Ishikawa (cell line): ENCODE measurements around the gene LCA5L.

Source experiments
- CEBPB ChIP-seq: IDR thresholded peaks from 2 replicates; pipeline ENCODE4 v1.6.1; 2012
- CREB1 ChIP-seq: IDR thresholded peaks from 2 replicates; pipeline ENCODE4 v1.6.1; 2012; ENCODE audit warnings: low read depth
- EGR1 ChIP-seq: IDR thresholded peaks from 2 replicates; pipeline ENCODE4 v1.6.1; 2012
- EP300 ChIP-seq: IDR thresholded peaks from 2 replicates; pipeline ENCODE4 v1.6.1; 2012; ENCODE audit warnings: borderline replicate concordance
- FOXM1 ChIP-seq: IDR thresholded peaks from 2 replicates; pipeline ENCODE4 v1.6.1; 2012; ENCODE audit warnings: low read depth, borderline replicate concordance
- NFIC ChIP-seq: IDR thresholded peaks from 2 replicates; pipeline ENCODE4 v1.6.1; 2012
- RAD21 ChIP-seq: IDR thresholded peaks from 2 replicates; pipeline ENCODE4 v1.6.1; 2012; ENCODE audit warnings: low read depth
- TAF1 ChIP-seq: IDR thresholded peaks from 2 replicates; pipeline ENCODE4 v1.6.1; 2012; ENCODE audit warnings: low read depth, mild to moderate bottlenecking
- TCF12 ChIP-seq: IDR thresholded peaks from 2 replicates; pipeline ENCODE4 v1.6.1; 2012; ENCODE audit warnings: low read depth
- TEAD4 ChIP-seq: IDR thresholded peaks from 2 replicates; pipeline ENCODE4 v1.6.1; 2012
- USF1 ChIP-seq: IDR thresholded peaks from 2 replicates; pipeline ENCODE4 v1.6.1; 2012
- YY1 ChIP-seq: IDR thresholded peaks from 2 replicates; pipeline ENCODE4 v1.6.1; 2012; ENCODE audit warnings: low read depth
- ZBTB7A ChIP-seq: IDR thresholded peaks from 2 replicates; pipeline ENCODE4 v1.6.1; 2012; ENCODE audit warnings: low read depth
- TF ChIP-seq, protein P1 (sequence below): IDR thresholded peaks from 2 replicates; pipeline ENCODE4 v1.6.1; 2012
- TF ChIP-seq, protein P2 (sequence below): IDR thresholded peaks from 2 replicates; pipeline ENCODE4 v1.6.1; 2012; ENCODE audit warnings: low read depth, mild to moderate bottlenecking

LCA5L gene

DNA sequence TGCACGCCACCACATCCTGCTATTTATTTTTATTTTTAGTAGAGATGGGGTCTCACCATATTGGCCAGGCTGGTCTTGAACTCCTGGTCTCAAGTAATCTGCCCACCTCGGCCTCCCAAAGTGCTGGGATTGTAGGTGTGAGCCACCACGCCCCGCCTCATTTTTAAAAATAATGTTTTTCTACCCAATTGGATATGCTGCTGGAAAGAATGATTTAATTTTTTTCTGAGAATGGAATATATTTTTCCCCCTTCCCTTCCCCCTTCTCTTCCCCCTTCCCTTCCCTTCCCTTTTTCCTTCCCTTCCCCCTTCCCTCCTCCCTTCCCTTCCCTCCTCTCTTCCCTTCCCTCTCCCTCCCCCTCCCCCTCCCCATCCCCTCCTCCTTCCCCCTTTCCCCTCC, 79.0 kb downstream of the LCA5L start:
- TF ChIP-seq, protein P1, sequence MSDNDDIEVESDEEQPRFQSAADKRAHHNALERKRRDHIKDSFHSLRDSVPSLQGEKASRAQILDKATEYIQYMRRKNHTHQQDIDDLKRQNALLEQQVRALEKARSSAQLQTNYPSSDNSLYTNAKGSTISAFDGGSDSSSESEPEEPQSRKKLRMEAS: no peak
- TF ChIP-seq YY1 (no peak), RAD21 (no peak), TCF12 (no peak), CREB1 (no peak), TEAD4 (no peak), ZBTB7A (no peak), NFIC (no peak), FOXM1 (no peak), USF1 (no peak), CEBPB (no peak), TAF1 (no peak), EGR1 (no peak), EP300 (no peak)
- TF ChIP-seq, protein P2, sequence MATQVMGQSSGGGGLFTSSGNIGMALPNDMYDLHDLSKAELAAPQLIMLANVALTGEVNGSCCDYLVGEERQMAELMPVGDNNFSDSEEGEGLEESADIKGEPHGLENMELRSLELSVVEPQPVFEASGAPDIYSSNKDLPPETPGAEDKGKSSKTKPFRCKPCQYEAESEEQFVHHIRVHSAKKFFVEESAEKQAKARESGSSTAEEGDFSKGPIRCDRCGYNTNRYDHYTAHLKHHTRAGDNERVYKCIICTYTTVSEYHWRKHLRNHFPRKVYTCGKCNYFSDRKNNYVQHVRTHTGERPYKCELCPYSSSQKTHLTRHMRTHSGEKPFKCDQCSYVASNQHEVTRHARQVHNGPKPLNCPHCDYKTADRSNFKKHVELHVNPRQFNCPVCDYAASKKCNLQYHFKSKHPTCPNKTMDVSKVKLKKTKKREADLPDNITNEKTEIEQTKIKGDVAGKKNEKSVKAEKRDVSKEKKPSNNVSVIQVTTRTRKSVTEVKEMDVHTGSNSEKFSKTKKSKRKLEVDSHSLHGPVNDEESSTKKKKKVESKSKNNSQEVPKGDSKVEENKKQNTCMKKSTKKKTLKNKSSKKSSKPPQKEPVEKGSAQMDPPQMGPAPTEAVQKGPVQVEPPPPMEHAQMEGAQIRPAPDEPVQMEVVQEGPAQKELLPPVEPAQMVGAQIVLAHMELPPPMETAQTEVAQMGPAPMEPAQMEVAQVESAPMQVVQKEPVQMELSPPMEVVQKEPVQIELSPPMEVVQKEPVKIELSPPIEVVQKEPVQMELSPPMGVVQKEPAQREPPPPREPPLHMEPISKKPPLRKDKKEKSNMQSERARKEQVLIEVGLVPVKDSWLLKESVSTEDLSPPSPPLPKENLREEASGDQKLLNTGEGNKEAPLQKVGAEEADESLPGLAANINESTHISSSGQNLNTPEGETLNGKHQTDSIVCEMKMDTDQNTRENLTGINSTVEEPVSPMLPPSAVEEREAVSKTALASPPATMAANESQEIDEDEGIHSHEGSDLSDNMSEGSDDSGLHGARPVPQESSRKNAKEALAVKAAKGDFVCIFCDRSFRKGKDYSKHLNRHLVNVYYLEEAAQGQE: no peak

DNA sequence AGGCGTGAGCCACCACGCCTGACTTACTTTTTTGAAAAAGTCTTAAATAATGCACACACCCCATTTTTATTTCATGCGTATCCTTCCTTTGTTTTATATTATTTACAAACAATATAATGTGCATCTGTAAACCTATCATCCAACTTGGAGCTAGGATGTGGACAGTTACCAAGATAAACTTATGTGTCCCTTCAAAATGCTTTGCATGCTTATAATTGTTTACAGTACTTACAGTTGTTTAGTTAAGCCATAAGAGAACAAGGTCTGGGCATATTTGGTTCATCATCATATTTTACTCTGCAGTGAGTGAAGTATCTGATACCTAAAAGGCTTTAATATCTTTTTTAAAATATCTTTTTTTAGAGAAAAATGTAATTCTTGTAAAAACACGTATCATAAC, 80.6 kb downstream of the LCA5L start:
- TF ChIP-seq YY1: no peak
- no peak for TF ChIP-seq TAF1
- TF ChIP-seq, protein P2: no peak
- TF ChIP-seq TEAD4: no peak
- TF ChIP-seq EP300: no peak
- TF ChIP-seq EGR1: no peak
- no peak for TF ChIP-seq CEBPB
- TF ChIP-seq ZBTB7A: no peak

DNA sequence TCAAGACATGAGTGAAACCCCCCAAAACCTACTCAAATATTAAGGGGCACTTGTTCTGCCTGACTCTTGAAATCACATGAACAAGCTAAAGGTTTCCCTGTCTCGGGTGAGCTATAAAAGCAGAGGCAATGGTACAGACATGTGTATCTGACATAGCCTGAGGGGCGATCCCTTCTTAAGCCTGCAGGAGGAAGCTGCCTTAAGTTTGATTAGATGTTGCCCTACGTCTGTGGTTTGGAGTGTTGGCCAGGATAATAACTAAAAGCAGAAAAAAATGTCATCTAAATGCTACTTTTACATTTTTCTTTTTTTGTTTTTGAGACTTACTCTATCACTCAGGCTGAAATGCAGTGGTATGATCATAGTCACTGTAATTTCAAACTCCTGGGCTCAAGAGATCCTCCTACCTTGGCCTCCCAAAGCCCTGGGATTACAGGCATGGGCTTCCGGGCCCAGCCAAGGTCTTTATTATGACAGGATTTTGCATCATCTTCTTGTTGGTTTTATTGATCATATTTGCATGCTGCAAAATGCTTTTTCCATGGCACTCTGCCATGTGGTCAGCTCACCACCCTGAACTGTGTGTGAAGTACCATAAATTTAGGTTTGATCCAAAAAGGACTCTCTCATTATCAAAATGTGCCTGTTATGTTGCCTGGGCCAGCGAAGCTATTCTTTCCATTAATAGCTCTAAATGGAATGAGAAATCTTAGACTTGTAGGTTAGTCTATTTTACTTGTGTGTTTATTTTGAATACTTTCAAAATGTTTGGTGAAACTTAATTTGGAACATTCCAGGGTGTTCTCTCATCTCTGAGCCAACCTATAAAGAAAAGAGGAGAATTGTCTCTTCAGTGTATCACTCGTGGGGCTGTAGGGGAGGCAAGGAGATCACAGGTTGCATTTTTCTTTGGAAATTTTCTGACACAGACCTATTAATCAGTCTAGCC, 81.7 kb downstream of the LCA5L start:
- TF ChIP-seq RAD21: no peak
- no peak for TF ChIP-seq TEAD4
- TF ChIP-seq TCF12: no peak
- no peak for TF ChIP-seq EP300
- TF ChIP-seq, protein P1: no peak
- no peak for TF ChIP-seq YY1
- TF ChIP-seq USF1: no peak
- TF ChIP-seq TAF1: no peak
- TF ChIP-seq, protein P2: no peak
- no peak for TF ChIP-seq FOXM1
- no peak for TF ChIP-seq CEBPB
- TF ChIP-seq EGR1: no peak
- TF ChIP-seq NFIC: no peak
- TF ChIP-seq CREB1: no peak
- TF ChIP-seq ZBTB7A: no peak

- no peak for TF ChIP-seq TCF12
- TF ChIP-seq, protein P1: no peak
- no peak for TF ChIP-seq YY1
- no peak for TF ChIP-seq TAF1
- TF ChIP-seq, protein P2: no peak
- TF ChIP-seq CREB1: no peak
- no peak for TF ChIP-seq NFIC
- TF ChIP-seq RAD21: no peak
Observed at GRCh38 chr21:39362733-39363132, 82.8 kb downstream of the LCA5L start.
